Measurements from ENCODE around the gene FAT1. TPM values are rescaled to one million over a fixed set of nuclear protein-coding genes. Genes with fewer than 3 reads are reported as not detected.

Gene FAT1
- total RNA-seq, 2 experiments from 2014 or later = 0.05 TPM; not detected in 1

DNA sequence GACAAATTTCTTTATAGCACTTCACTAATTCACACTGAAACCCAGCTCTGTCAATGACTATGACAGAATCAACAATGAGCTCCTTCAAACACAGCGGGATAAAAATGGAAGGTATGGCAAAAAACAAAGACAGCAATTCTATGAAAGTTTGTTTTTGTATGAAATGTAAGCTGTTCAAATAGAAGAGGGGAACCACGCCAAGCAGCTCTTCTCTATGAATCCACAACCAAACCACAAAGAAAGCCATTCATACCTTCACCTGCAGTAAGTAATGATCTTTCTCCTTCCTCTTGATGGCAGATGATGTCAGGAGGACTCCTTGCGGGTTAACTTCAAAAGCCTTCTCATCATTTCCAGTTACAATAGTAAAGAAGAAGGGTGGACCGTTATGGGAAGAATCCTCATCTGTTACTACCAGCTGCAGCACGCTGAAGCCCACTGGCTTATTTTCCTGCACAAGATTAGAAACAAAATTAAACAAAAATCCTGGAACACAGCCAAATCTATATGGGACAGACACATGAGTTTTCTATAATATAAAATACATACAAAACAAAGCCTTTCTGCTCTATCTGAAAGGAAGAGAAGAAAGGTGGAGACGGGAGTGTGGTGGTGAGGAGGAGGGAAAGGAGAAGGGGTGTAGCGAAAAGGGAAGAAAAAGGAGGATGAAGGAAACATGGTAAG is 119.4 kb downstream of the FAT1 start:
- CTCF ChIA-PET = interaction anchor here (0.7 kb wide), 1 partner anchor 17 kb away, joined by 3 read pairs; no protein-coding TSS in a partner anchor
- no peaks in the 10 kb centered on the region for H3K27me3 Mint-ChIP-seq
- no peak for DNase-seq

DNA sequence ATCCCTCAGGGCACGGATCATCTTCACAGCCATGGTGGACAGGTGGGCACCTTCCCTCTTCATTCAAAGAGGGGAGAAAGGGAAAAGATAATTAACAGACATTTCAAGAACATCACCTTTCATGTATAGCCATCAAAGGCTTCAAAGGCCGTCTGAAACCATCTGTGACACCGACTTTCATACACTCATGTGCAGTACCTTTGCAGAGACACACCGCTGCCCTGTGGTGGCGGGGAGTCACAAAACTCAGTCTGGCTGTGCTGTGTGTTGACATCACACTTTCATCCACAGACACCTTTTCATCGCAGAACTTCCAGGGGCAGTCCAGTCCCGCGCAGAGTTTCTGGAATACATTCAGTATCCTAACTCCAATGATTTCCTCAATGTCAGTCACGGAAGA is 120.7 kb downstream of the FAT1 start:
- Mint-ChIP-seq H3K9me3 (ENCODE audit: low read depth) (no peaks in the 10 kb centered on the region), H3K27me3 (no peaks in the 10 kb centered on the region), H3K36me3 (no peaks in the 10 kb centered on the region), H3K27ac (no peak overlapping the region), H3K4me1 (no peaks in the 10 kb centered on the region), H3K4me3 (no peak overlapping the region)
- DNase-seq (no peak), ATAC-seq (no peak)
- CTCF ChIA-PET = no interaction called here

More for the DNA sequence above, 119.4 kb downstream of the FAT1 start:
- Mint-ChIP-seq H3K9me3 (ENCODE audit: low read depth) (no peaks in the 10 kb centered on the region), H3K4me1 (no peaks in the 10 kb centered on the region), H3K4me3 (no peak overlapping the region), H3K27ac (no peak overlapping the region), H3K36me3 (no peaks in the 10 kb centered on the region)
- no peak for ATAC-seq

DNA sequence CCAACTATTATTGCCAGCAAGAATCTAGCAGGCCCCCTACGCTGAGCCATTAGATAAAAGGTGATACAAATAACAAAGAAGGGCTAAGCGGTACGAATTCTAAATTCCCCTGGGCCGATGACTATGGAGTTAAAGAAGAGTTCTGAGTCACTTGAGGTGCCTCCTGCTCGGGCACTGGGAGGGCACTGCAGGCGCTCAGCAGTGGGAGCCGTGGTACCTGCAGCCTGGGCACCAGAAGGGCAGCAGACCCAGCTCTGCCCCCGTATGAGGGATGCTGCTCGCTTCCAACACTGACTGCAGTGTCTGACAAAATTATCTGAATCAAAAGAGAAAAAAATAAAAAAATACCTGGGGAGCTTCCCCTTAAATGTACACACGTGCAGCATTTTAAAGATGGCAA is 124.2 kb downstream of the FAT1 start:
- CTCF ChIA-PET = no interaction called here
- Mint-ChIP-seq H3K36me3 (no peaks in the 10 kb centered on the region), H3K9me3 (ENCODE audit: low read depth) (no peaks in the 10 kb centered on the region), H3K27ac (no peak overlapping the region), H3K4me1 (no peaks in the 10 kb centered on the region), H3K27me3 (no peaks in the 10 kb centered on the region), H3K4me3 (no peak overlapping the region)
- no peak for ATAC-seq
- DNase-seq = no peak

DNA sequence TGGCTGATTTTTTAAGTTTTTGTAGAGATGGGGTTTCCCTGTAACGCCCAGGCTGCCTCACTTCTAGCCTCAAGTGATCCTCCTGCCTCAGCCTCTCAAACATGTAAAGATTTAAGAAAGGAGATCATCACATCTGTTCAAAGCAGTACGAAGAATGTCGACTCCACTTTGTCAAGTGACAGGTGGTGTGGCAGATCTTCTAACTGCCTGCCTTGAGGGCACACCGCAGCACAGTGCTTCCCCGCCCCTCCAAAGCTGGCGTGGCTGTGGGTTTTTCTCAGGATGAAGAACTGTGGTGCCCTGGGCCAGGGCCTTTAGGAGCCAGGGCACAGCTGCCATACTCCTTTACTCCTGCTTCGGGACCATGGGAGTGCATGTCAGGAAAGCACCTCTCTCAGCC is 125.0 kb downstream of the FAT1 start:
- H3K27ac Mint-ChIP-seq = no peak overlapping the region
- CTCF ChIA-PET = no interaction called here
- DNase-seq (no peak), ATAC-seq (no peak)
- H3K9me3 Mint-ChIP-seq (ENCODE audit: low read depth) = no peaks in the 10 kb centered on the region
- no peak overlapping the region for H3K4me3 Mint-ChIP-seq
- no peaks in the 10 kb centered on the region for H3K36me3 Mint-ChIP-seq
- H3K4me1 Mint-ChIP-seq = no peaks in the 10 kb centered on the region
- no peaks in the 10 kb centered on the region for H3K27me3 Mint-ChIP-seq

DNA sequence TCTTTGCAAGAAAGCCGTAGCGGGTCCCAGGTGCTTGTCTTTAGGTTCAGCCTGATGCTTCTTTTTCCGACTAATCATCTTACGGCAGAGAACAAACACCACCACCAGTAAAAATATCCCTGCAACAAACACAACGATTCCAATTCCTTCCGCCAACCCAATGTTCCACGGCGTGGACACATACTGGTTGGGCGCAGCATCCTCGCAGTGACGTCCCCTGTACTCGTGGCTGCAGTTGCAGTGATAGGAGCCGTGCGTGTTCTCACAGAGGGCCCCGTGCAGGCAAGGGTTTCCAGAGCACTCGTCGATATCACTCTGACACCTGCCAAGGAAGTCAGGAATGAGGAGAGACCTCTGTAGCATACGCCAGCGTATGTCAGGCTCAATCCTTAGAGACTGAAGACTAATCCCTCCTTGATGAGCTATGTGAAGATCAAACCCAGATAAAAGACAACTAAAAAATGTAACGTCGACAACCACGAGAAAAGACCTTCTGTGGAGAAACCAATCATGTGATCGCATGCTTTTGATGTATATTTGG is 126.7 kb downstream of the FAT1 start:
- no peak overlapping the region for H3K4me3 Mint-ChIP-seq
- DNase-seq (no peak), ATAC-seq (no peak)
- H3K36me3 Mint-ChIP-seq = no peaks in the 10 kb centered on the region
- no peak overlapping the region for H3K27ac Mint-ChIP-seq
- H3K4me1 Mint-ChIP-seq = no peaks in the 10 kb centered on the region
- CTCF ChIA-PET = no interaction called here
- no peaks in the 10 kb centered on the region for H3K9me3 Mint-ChIP-seq (ENCODE audit: low read depth)
- no peaks in the 10 kb centered on the region for H3K27me3 Mint-ChIP-seq

DNA sequence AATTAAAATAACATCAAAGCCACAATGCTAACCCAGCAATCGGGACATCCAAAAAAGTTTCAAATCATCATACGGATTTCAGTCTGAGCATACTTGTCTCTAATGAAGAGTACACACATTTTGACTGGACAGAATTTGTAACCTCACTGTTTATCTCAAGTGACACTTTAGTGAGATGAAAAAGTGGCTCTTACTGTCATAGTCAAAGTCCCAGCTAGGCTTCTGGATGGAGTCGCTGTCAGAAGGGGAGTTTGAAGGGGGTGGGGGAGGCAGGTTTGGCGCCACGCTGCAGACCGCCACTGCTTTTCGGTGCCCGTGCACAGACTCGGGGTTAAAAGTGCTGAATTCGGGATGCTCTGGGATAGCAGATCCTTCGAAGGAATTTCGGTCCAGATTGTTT is 127.3 kb downstream of the FAT1 start:
- H3K36me3 Mint-ChIP-seq = no peaks in the 10 kb centered on the region
- DNase-seq (no peak), ATAC-seq (no peak)
- CTCF ChIA-PET = no interaction called here
- no peaks in the 10 kb centered on the region for H3K9me3 Mint-ChIP-seq (ENCODE audit: low read depth)
- no peak overlapping the region for H3K27ac Mint-ChIP-seq
- no peaks in the 10 kb centered on the region for H3K27me3 Mint-ChIP-seq
- no peaks in the 10 kb centered on the region for H3K4me1 Mint-ChIP-seq
- H3K4me3 Mint-ChIP-seq = no peak overlapping the region

DNA sequence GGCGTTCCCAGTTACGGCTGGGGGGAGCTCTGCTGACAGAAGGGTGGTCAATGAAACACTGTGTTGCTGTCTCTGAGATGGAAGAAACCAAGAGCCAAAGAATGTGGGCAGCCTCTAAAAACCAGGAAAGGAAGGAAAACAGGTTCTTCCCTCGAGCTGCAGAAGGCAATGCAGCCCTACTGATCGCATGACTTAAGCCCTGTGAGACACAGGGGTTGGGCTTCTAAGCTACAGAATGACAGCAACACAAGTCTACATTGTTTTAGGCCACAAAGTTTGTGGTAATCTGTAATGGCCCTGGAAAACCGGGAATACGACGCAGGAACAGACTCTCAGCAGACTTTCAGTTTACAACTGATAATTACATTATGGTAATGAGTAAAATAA is 130.1 kb downstream of the FAT1 start:
- CTCF ChIA-PET = no interaction called here
- no peaks in the 10 kb centered on the region for H3K4me1 Mint-ChIP-seq

DNA sequence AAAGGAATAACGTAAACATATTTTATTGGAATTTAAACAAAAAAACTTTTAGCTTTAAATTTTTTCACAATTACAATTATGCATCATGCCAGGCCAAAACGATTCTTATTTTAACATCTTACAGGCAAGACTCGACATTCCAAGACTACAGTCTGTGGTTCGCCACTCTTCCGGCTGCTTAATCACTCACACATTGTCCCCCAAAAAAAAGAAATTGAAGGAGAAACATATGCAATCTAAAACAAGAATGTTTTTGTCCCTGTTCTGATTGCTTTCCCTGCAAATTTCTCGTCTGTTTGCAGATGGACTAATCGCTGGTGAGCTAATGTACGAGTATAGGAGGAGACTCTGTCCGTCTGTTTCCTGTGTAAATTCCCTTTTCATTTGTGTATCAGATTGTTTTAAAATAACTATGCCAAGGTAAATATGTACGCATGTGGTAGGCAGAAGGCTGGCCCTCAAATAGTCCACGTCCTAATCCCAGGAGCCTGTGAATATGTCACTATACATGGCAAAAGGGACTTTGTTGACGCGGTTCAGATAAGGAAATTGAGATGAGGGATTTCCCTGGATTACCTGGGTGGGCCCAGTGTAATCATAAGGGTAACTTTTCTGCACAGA is 130.6 kb downstream of the FAT1 start:
- Mint-ChIP-seq H3K4me3 (no peak overlapping the region), H3K27me3 (no peaks in the 10 kb centered on the region), H3K4me1 (no peaks in the 10 kb centered on the region), H3K9me3 (ENCODE audit: low read depth) (no peaks in the 10 kb centered on the region), H3K36me3 (no peaks in the 10 kb centered on the region), H3K27ac (no peak overlapping the region)
- no peak for DNase-seq
- ATAC-seq = no peak
- CTCF ChIA-PET = no interaction called here

More for the DNA sequence above, 130.1 kb downstream of the FAT1 start:
- Mint-ChIP-seq H3K36me3 (no peaks in the 10 kb centered on the region), H3K27ac (no peak overlapping the region), H3K4me3 (no peak overlapping the region), H3K9me3 (ENCODE audit: low read depth) (no peaks in the 10 kb centered on the region), H3K27me3 (no peaks in the 10 kb centered on the region)
- no peak for DNase-seq
- no peak for ATAC-seq

DNA sequence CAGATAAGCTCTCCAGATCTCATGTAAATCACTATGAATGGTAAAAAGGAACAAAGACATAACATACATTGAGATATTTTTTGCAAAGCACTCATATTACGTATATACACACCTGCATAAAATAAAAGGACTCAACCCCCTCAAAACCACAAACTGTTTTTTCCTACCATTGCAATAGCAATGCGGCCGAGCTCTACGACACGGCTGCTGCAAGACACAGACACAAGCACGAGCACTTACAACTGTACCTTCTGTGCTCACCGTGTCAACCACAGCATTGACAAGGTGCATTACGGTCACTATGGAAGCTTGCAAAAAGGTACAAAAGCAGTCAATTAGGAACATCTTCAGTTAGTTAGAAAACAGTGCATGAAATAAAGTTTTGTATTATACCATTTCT is 131.2 kb downstream of the FAT1 start:
- H3K27ac Mint-ChIP-seq = no peak overlapping the region

DNA sequence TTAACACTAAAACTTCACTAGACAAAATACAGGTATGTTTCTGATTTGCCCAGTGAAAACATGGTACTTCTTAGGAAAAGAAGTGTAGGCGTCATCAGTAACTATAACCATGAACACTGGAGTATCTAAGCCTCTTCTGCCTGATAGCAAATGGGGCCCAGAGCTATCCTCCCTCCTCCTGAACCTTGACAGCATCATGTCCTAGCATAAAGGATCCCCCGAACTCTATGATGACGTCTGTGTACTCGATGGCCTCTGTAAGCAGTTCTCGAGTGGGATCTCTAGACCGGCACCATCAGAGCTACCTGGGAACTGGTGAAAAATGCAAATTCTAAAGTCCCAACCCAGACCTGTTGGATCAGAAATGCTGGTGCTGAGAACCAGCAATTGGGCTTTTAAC is 132.0 kb downstream of the FAT1 start:
- CTCF ChIA-PET = no interaction called here
- H3K27me3 Mint-ChIP-seq = no peaks in the 10 kb centered on the region
- ATAC-seq (no peak), DNase-seq (no peak)
- no peaks in the 10 kb centered on the region for H3K36me3 Mint-ChIP-seq
- H3K9me3 Mint-ChIP-seq (ENCODE audit: low read depth) = no peaks in the 10 kb centered on the region
- no peaks in the 10 kb centered on the region for H3K4me1 Mint-ChIP-seq
- H3K27ac Mint-ChIP-seq = no peak overlapping the region
- H3K4me3 Mint-ChIP-seq = no peak overlapping the region

More for the DNA sequence above, 131.2 kb downstream of the FAT1 start:
- Mint-ChIP-seq H3K9me3 (ENCODE audit: low read depth) (no peaks in the 10 kb centered on the region), H3K27me3 (no peaks in the 10 kb centered on the region), H3K4me1 (no peaks in the 10 kb centered on the region), H3K4me3 (no peak overlapping the region), H3K36me3 (no peaks in the 10 kb centered on the region)
- DNase-seq (no peak), ATAC-seq (no peak)
- CTCF ChIA-PET = no interaction called here

DNA sequence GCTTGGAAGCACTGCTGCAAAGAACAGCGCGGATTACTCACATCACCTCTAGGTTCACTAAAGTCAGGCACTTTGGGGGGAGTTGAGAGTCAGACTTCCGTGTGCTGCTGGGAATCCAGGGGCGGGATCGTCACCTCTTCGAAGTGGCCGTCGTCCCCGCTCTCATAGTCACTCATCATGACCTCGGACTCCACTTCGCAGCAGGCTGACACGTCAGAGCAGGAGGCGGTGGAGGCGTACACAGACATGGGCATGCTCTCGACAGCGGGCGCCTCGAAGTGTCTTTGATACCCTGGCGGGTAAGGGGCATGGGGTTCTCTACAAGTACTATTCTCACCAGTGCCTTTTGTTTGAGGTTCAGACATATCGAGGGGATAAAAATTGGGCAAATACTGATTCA is 135.2 kb downstream of the FAT1 start:
- no peak for ATAC-seq

DNA sequence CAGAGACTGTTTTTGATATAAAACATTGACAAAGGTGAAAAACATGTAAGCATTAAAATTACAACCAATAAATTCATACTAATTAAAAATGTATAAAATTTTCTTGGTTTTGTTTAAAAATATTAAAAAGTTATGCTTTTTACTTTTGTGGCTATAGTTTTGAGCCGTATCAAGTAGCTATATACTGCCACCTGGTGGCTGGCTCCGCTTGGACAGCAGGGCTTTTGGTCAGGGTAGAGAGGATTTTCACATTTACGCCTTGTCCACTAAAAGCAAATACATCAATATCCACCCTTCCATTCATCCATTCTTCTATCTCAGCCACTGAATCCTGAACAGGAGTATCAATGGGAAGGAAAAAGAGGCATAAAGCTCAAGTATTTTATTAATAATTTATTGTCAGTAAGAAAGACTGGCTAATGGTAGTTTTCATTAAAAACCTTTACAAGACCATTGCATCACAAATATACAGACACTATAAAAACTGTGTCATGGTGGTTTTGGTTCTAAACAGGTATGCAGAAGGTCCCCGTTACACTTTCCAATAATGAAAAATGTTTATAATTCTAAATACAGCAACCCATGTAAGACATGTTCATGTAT is 136.1 kb downstream of the FAT1 start:
- no peaks in the 10 kb centered on the region for H3K36me3 Mint-ChIP-seq
- peaks cover 4% of the 10 kb centered on the region for H3K27me3 Mint-ChIP-seq
- ATAC-seq = no peak
- no peak overlapping the region for H3K27ac Mint-ChIP-seq
- H3K4me1 Mint-ChIP-seq = no peaks in the 10 kb centered on the region
- CTCF ChIA-PET = interaction anchor here (0.7 to 2.3 kb wide), 6 partner anchors 16 to 519 kb away, joined by 3 to 18 read pairs (median 4); partner anchors contain the start of gene TLR3
- H3K4me3 Mint-ChIP-seq = no peak overlapping the region
- DNase-seq = peak; percentile 59
- peaks cover under 1% of the 10 kb centered on the region for H3K9me3 Mint-ChIP-seq (ENCODE audit: low read depth)

More for the DNA sequence above, 135.2 kb downstream of the FAT1 start:
- CTCF ChIA-PET = interaction anchor here (1.9 to 2.3 kb wide), 2 partner anchors 292 to 520 kb away, joined by 13 to 18 read pairs; partner anchors contain the start of gene TLR3
- H3K4me1 Mint-ChIP-seq = no peaks in the 10 kb centered on the region
- no peaks in the 10 kb centered on the region for H3K9me3 Mint-ChIP-seq (ENCODE audit: low read depth)
- H3K36me3 Mint-ChIP-seq = no peaks in the 10 kb centered on the region
- no peak for DNase-seq
- peaks cover 4% of the 10 kb centered on the region for H3K27me3 Mint-ChIP-seq
- no peak overlapping the region for H3K4me3 Mint-ChIP-seq
- no peak overlapping the region for H3K27ac Mint-ChIP-seq

DNA sequence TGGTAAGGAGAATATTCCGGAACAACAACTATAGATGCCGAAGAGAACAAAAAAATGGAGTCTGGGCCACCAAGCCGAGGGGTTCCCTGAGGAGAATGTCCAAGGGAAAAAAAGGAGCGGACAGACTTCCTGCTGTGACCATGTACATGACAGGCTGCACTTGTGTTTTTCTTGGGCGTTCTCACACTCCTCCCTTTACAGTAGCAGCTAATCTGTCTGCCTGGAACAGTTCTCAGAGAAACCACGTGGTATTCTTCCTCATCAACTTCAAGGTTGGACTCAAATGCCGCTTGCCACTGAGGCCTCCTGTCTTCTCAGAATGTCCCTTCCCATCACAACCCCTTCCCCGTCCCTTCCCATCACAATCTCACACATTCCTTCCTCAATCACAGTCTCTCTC is 137.5 kb downstream of the FAT1 start:
- CTCF ChIA-PET = no interaction called here
- DNase-seq (no peak), ATAC-seq (no peak)
- H3K4me3 Mint-ChIP-seq = no peak overlapping the region
- peaks cover 4% of the 10 kb centered on the region for H3K27me3 Mint-ChIP-seq
- H3K36me3 Mint-ChIP-seq = no peaks in the 10 kb centered on the region
- no peaks in the 10 kb centered on the region for H3K4me1 Mint-ChIP-seq
- H3K27ac Mint-ChIP-seq = no peak overlapping the region
- peaks cover 4% of the 10 kb centered on the region for H3K9me3 Mint-ChIP-seq (ENCODE audit: low read depth)

DNA sequence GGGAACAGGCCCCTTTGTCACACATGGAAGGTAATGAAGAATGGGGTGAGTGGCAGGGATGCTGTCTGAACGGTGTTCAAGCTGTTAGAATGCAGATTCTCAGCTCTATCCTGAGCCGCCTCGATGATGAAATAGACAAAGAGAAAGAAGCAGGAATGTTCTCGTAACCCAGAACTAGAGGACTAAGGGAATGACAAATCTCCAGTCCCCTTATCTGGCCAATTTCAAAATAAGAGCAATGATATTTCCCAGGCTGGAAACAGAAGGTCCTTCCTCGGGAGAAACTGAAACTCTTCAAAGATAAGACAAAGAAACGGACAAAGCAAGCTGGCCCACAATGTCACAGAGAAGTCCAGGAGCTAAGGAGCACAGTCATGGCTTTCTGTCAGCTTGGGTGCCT is 138.7 kb downstream of the FAT1 start:
- no peaks in the 10 kb centered on the region for H3K4me1 Mint-ChIP-seq
- H3K27me3 Mint-ChIP-seq = peaks cover 4% of the 10 kb centered on the region
- ATAC-seq (no peak), DNase-seq (no peak)
- no peak overlapping the region for H3K27ac Mint-ChIP-seq
- H3K36me3 Mint-ChIP-seq = no peaks in the 10 kb centered on the region
- no peak overlapping the region for H3K4me3 Mint-ChIP-seq
- CTCF ChIA-PET = no interaction called here
- H3K9me3 Mint-ChIP-seq (ENCODE audit: low read depth) = peaks cover 4% of the 10 kb centered on the region

All from activated CD8-positive, alpha-beta memory T cell treated with anti-CD3 and anti-CD28 coated beads, Interleukin-2, amount 10 ng/mL, durations not matched to agents 7 days and 5 days (primary cell).